Activated T-cell treated with anti-CD3 and anti-CD28 coated beads, Interleukin-2, amount 50 U/mL, for 72 hours (primary cell): ENCODE data around the gene CREBZF. TPM values are rescaled to one million over a fixed set of nuclear protein-coding genes. Genes with fewer than 3 reads are reported as not detected.
"Not testable (repeated sequence)": the region's sequence is repeated elsewhere in the genome, so short reads cannot be mapped to it uniquely, and the experiment has no call there.

Experiments
- ATAC-seq, 2 donors: fragments of 150-1000 bp; cut with Tn5 transposase; replicated peaks in 1 of 2; 2 replicates each; pipeline ENCODE4 v1.10.0; 2021; ENCODE audit warnings: moderate library complexity in 2 of 2, mild to moderate bottlenecking in 1 of 2
- DNase-seq, 2 donors: peaks; one replicate each; pipeline ENCODE4 v3.0.0; 2021 to 2022; ENCODE audit warnings: mixed read lengths in 1 of 2
- H3K27ac Mint-ChIP-seq: one replicate; pipeline ENCODE4 v1.8.0; 2022; ENCODE audit warnings: mild to moderate bottlenecking, moderate library complexity, mixed read lengths
- H3K27me3 Mint-ChIP-seq: one replicate; pipeline ENCODE4 v1.8.0; 2022; ENCODE audit warnings: low read depth, mixed read lengths
- H3K36me3 Mint-ChIP-seq, 2 donors: one replicate each; pipeline ENCODE4 v1.8.0; 2022; ENCODE audit warnings: mixed read lengths in 2 of 2, mild to moderate bottlenecking in 1 of 2; ENCODE audit not compliant: insufficient read depth in 2 of 2
- H3K4me1 Mint-ChIP-seq: one replicate; pipeline ENCODE4 v1.8.0; 2022; ENCODE audit warnings: low read depth, mixed read lengths
- H3K4me3 Mint-ChIP-seq, 2 donors: one replicate each; pipeline ENCODE4 v1.8.0; 2022; ENCODE audit warnings: mild to moderate bottlenecking in 2 of 2, mixed read lengths in 2 of 2, moderate library complexity in 2 of 2
- H3K9me3 Mint-ChIP-seq, 2 donors: one replicate each; pipeline ENCODE4 v1.8.0; 2022; ENCODE audit warnings: mixed read lengths in 2 of 2
- total RNA-seq, 2 donors: library from RNA; stranded (reverse); gene quantifications; one replicate each; pipeline ENCODE4 v1.2.3, GENCODE V29; 2022

Gene CREBZF
- total RNA-seq, 2 donors from 2014 or later, result 52.9 to 56.0 TPM

DNA sequence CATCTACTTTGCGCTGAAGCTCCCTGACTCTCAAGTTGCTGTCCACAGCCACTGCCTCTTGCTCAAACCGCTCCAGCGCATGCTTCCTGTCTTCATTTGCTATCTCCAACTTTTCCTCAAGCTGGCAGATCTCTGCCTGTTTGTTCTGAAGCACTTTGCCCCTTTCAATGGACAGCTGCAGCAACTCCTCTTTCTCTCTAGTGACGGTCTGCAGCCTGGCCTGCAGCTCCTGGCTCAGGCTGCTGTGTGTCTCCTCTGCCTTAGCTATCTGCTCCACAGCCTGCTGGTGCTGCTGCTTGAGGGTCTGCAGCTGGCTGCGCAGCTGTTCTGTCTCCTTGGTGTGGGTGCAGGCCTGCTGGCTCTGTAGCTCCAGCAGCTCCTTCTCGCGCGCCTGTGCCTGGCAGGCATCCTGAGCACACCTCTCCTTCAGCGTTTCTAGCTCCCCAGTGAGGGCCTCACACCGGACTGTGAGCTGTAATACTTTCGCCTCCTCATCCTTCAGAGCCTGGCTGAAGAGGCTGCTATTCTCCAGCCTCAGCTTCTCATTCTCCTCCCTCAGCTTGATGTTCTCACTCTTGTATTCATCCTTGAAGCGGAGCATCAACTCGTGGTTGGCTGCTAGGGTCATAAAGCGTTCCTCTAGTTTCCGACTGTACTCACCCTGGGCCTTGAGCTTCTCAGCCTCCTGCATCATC is 20.3 kb upstream of the CREBZF start:
- H3K36me3 Mint-ChIP-seq, result no peaks in the 10 kb centered on the region
- peaks cover 28% of the 10 kb centered on the region for H3K4me1 Mint-ChIP-seq
- DNase-seq, result no peak
- H3K27ac Mint-ChIP-seq, result no peak overlapping the region
- peaks cover 3% of the 10 kb centered on the region for H3K27me3 Mint-ChIP-seq
- no peaks in the 10 kb centered on the region for H3K9me3 Mint-ChIP-seq
- no peak overlapping the region for H3K4me3 Mint-ChIP-seq
- no peak for ATAC-seq

DNA sequence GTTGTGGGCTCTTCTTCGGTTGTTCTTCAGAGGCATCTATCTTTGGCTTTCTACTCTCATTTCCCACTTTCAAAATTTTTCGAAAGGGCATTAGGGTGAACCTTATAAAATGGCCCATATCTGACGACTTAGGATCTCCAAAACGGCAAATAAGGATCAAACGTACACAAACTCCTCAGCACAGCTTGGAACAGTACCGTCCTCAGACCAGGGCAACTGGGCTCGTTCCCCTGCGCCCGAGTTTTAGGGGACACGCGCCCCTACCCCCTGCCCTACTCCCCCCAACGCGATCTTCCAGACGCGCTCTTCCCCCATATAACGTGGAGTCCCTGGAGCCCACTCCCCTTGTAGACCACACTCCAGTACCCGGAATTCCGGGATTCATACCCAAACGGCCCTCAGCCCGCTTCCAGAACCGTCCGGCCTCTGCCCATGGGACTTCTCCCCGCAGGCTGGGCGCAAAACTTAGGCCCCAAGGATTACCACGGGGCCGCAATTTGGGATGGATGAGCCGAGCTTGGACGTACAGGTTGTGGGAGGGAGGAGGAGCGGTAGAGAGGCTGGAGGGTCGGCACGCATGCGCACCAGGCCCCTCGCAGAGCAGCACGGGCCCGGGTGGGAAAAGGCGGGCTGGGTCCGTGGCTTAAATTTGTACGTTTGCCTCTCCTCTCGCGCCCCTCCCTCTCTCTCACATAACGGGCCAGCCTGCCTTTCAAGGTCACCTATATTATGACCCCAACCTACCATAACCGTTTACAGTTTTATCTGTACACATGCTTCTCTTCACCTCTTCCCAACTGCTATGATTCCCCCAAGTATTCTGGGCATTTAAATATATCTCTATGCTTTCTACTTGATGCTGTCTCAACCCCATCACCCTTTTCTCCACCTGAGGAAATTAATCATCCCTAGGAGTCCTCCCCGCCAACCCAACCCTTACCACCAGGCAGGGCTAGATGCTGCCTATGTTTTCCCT is 17.7 kb upstream of the CREBZF start:
- peak overlapping the region; percentile 80 to 85 for H3K4me3 Mint-ChIP-seq
- H3K36me3 Mint-ChIP-seq, result no peaks in the 10 kb centered on the region
- H3K4me1 Mint-ChIP-seq, result peaks cover 28% of the 10 kb centered on the region
- H3K27ac Mint-ChIP-seq, result peak overlapping the region; percentile 85
- ATAC-seq (peak; percentile 89 to 90), DNase-seq (peak; percentile 76 to 79)
- no peaks in the 10 kb centered on the region for H3K9me3 Mint-ChIP-seq
- H3K27me3 Mint-ChIP-seq, result peaks cover 6% of the 10 kb centered on the region

GRCh38 chr11:85680897-85681296 is 16.0 kb upstream of the CREBZF start:
- DNase-seq, result no peak
- no peak overlapping the region for H3K4me3 Mint-ChIP-seq
- H3K27me3 Mint-ChIP-seq, result peaks cover 6% of the 10 kb centered on the region
- H3K27ac Mint-ChIP-seq, result no peak overlapping the region
- no peaks in the 10 kb centered on the region for H3K36me3 Mint-ChIP-seq
- ATAC-seq, result peak; percentile 20 to 49
- H3K9me3 Mint-ChIP-seq, result no peaks in the 10 kb centered on the region
- peaks cover 27% of the 10 kb centered on the region for H3K4me1 Mint-ChIP-seq

GRCh38 chr11:85679576-85679975 is 14.6 kb upstream of the CREBZF start:
- DNase-seq (no peak), ATAC-seq (no peak)
- H3K9me3 Mint-ChIP-seq, result no peaks in the 10 kb centered on the region
- H3K27ac Mint-ChIP-seq, result no peak overlapping the region
- H3K27me3 Mint-ChIP-seq, result peaks cover 6% of the 10 kb centered on the region
- no peaks in the 10 kb centered on the region for H3K36me3 Mint-ChIP-seq
- H3K4me1 Mint-ChIP-seq, result peaks cover 24% of the 10 kb centered on the region
- no peak overlapping the region for H3K4me3 Mint-ChIP-seq

DNA sequence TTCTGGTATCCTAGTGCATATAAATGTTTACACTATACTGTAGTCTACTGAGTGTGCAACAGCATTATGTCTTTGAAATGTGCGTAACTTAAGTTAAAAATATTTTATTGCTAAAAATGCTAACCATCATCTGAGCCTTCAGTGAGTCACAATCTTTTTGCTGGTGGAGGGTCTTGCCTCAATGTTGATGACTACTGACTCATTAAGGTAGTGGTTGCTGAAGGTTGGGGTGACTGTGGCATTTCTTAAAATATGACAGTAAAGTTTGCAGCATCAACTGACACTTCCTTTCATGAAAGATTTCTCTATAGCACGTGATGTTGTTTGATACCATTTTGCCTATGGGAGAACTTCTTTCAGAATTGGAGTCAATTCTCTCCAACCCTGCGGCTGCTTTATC is 8.5 kb upstream of the CREBZF start:
- no peak overlapping the region for H3K27ac Mint-ChIP-seq
- H3K36me3 Mint-ChIP-seq, result no peaks in the 10 kb centered on the region
- DNase-seq (peak; percentile 27 to 32), ATAC-seq (peak; percentile 89 to 90)
- H3K4me1 Mint-ChIP-seq, result peaks cover 19% of the 10 kb centered on the region
- H3K9me3 Mint-ChIP-seq, result peaks cover 0 to 7% of the 10 kb centered on the region in 2 donors
- peak overlapping the region in 1 of 2 donors; percentile 18 for H3K4me3 Mint-ChIP-seq
- no peaks in the 10 kb centered on the region for H3K27me3 Mint-ChIP-seq

DNA sequence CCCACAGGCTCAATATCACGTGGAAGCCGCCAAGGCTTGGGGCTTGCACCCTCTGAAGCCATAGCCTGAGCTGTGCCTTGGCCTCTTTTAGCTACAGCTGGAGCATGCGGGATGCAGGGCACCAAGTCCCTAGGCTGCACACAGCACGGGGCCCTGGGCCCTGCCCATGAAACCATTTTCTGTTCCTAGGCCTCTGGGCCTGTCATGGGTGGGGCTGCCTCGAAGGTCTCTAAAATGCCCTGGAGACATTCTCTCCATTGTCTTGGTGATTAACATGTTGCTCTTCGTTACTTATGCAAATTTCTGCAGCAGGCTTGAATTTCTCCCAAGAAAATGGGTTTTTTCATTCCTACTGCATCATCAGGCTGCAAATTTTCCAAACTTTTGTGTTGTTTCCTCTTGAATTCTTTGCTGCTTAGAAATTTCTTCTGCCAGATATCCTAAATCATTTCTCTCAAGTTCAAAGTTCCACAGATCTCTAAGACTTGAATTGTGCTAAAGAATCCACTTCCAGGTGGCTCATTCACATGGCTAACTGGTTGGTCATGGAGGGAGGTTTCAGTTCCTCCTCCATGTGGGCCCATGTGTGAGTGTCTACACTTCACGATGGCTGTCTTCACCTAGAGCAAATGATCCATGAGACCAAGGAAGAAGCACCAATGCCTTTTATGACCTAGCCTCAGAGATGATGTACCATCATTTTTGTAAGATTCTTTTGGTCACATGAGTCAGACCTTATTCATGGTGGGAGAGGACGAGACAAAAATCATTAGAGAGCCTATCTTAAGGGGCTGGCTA is 7.4 kb upstream of the CREBZF start:
- Mint-ChIP-seq H3K4me3 (no peak overlapping the region), H3K27ac (no peak overlapping the region), H3K27me3 (no peaks in the 10 kb centered on the region), H3K4me1 (peaks cover 19% of the 10 kb centered on the region), H3K9me3 (peaks cover 0 to 7% of the 10 kb centered on the region in 2 donors), H3K36me3 (no peaks in the 10 kb centered on the region)
- DNase-seq (no peak), ATAC-seq (peak; percentile 20 to 32)

GRCh38 chr11:85670949-85671663 is 6.2 kb upstream of the CREBZF start:
- H3K4me3 Mint-ChIP-seq, H3K9me3 Mint-ChIP-seq, ATAC-seq, H3K36me3 Mint-ChIP-seq, H3K27ac Mint-ChIP-seq, H3K27me3 Mint-ChIP-seq, DNase-seq: not testable (repeated sequence)
- H3K4me1 Mint-ChIP-seq, result peaks cover 22% of the 10 kb centered on the region

- H3K9me3 Mint-ChIP-seq, result peaks cover 0 to 7% of the 10 kb centered on the region in 2 donors
- DNase-seq (no peak), ATAC-seq (no peak)
- H3K27ac Mint-ChIP-seq, result no peak overlapping the region
- no peaks in the 10 kb centered on the region for H3K27me3 Mint-ChIP-seq
- no peak overlapping the region for H3K4me3 Mint-ChIP-seq
- peaks cover 10 to 11% of the 10 kb centered on the region in 2 donors for H3K36me3 Mint-ChIP-seq
- peaks cover 25% of the 10 kb centered on the region for H3K4me1 Mint-ChIP-seq
Measured at GRCh38 chr11:85668157-85668556, 3.2 kb upstream of the CREBZF start.

DNA sequence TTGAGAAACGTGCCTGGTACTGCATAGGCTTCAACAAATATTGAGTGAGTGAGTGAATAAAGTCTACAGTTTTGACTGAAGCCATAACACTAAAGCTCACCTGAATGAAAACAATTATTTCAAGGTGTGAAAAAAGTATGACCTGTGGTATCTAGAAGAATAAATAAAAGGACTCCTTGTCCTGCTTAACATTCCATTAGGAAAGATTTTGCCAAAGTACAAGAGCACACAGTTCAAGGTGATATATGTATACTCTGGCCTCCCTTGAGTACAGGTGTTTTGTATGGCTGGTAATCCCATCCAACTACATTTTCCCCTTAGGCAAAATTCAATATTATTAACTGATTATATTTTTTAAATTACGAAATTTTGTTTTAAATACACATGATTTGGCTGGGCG is 1.8 kb upstream of the CREBZF start:
- H3K4me1 Mint-ChIP-seq, result peaks cover 17% of the 10 kb centered on the region
- H3K4me3 Mint-ChIP-seq, result no peak overlapping the region
- ATAC-seq (no peak), DNase-seq (no peak)
- H3K9me3 Mint-ChIP-seq, result peaks cover 0 to 2% of the 10 kb centered on the region in 2 donors
- H3K27ac Mint-ChIP-seq, result no peak overlapping the region
- H3K27me3 Mint-ChIP-seq, result no peaks in the 10 kb centered on the region
- peaks cover 15% of the 10 kb centered on the region in 2 donors for H3K36me3 Mint-ChIP-seq

- Mint-ChIP-seq H3K27ac (peak overlapping the region; percentile 89), H3K4me3 (peak overlapping the region; percentile 99), H3K9me3 (no peaks in the 10 kb centered on the region), H3K36me3 (peaks cover 15 to 23% of the 10 kb centered on the region in 2 donors), H3K27me3 (no peaks in the 10 kb centered on the region), H3K4me1 (peaks cover 26% of the 10 kb centered on the region)
- DNase-seq (no peak), ATAC-seq (no peak)
Measured at GRCh38 chr11:85665733-85666132, 804 bp upstream of the CREBZF start.

DNA sequence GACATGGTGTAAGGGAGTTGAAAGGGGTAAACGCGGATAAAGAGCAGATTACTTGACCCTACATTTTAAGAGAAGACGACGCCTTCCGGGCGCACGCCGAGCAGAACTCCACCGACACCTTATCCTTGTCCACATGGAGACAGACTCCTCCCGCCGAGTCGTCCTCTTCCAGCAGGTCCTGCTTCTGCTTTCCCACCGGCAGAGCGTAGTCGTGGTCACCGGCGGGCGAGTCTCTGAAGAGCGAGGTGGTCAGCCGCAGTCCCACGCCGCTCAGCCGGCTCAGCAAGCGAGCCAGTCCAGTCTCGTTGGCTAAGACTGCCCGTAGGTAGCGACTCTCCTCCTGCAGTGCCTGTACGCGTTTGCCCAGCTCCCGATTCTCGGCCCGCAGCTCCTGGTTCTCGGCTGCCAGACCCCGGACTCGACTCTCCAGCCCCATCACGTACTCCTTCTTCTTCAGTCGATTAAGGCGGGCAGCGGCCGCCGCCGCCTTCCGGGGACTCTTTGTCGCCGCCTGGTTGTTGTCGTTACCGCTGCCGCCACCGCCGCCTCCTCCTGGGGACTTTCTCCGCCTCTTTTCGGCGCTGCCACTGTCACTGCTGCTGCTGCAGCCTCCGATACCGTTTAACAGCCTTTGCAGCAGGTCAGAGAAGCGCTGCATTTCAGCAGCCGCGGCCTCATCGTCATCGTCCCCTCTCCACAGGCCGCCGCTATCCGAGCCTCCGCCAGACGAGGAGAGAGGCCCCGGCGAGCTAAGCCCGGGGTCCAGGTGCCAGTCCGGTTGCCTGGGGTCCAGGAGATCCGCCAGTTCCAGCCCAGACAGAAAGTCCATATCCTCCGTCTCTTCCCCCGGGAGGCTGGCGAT is 945 bp downstream of the CREBZF start:
- Mint-ChIP-seq H3K4me1 (peaks cover 43% of the 10 kb centered on the region), H3K27ac (peak overlapping the region; percentile 89), H3K9me3 (no peaks in the 10 kb centered on the region), H3K27me3 (no peaks in the 10 kb centered on the region), H3K4me3 (peak overlapping the region; percentile 99), H3K36me3 (peaks cover 20 to 36% of the 10 kb centered on the region in 2 donors)
- peak; percentile 79 to 84 for ATAC-seq
- DNase-seq, result peak; percentile 91 to 94
